NCI-H1930 (cell line): ENCODE data around the gene DOCK10.

Experiments
- DNase-seq, 2 experiments: peaks; one replicate each; lab custom pipeline; 2025; lab: John Stamatoyannopoulos, UW

The DOCK10 gene

GRCh38 chr2:225011585-225011984 lies 30.7 kb downstream of the DOCK10 start:
- no peak for DNase-seq

GRCh38 chr2:225010804-225011203 lies 31.5 kb downstream of the DOCK10 start:
- no peak for DNase-seq

- no peak for DNase-seq
Observed at GRCh38 chr2:225009768-225010167, 32.5 kb downstream of the DOCK10 start.

- DNase-seq = peak in 1 of 2 experiments; percentile 16
Observed at GRCh38 chr2:225008935-225009334, 33.3 kb downstream of the DOCK10 start.

- no peak for DNase-seq
Observed at GRCh38 chr2:225008179-225008856, 34.0 kb downstream of the DOCK10 start.

GRCh38 chr2:225006730-225007129 lies 35.5 kb downstream of the DOCK10 start:
- DNase-seq = no peak

- DNase-seq = no peak
Observed at GRCh38 chr2:225004597-225004996, 37.7 kb downstream of the DOCK10 start.

GRCh38 chr2:225002656-225003045 lies 39.6 kb downstream of the DOCK10 start:
- no peak for DNase-seq

GRCh38 chr2:225002039-225002655 lies 40.1 kb downstream of the DOCK10 start:
- peak in 1 of 2 experiments; percentile 24 for DNase-seq

GRCh38 chr2:224999754-225000153 lies 42.5 kb downstream of the DOCK10 start:
- no peak for DNase-seq

- no peak for DNase-seq
Observed at GRCh38 chr2:224999321-224999720, 42.9 kb downstream of the DOCK10 start.

- DNase-seq = no peak
Observed at GRCh38 chr2:224997802-224998201, 44.5 kb downstream of the DOCK10 start.

- no peak for DNase-seq
Observed at GRCh38 chr2:224995419-224995818, 46.8 kb downstream of the DOCK10 start.

GRCh38 chr2:224994242-224994823 lies 47.9 kb downstream of the DOCK10 start:
- DNase-seq = no peak

GRCh38 chr2:224990710-224991109 lies 51.6 kb downstream of the DOCK10 start:
- no peak for DNase-seq

GRCh38 chr2:224987733-224988132 lies 54.5 kb downstream of the DOCK10 start:
- DNase-seq = no peak

GRCh38 chr2:224986477-224986876 lies 55.8 kb downstream of the DOCK10 start:
- no peak for DNase-seq

GRCh38 chr2:224984637-224985036 lies 57.6 kb downstream of the DOCK10 start:
- DNase-seq = no peak

GRCh38 chr2:224983712-224984554 lies 58.3 kb downstream of the DOCK10 start:
- no peak for DNase-seq

- no peak for DNase-seq
Observed at GRCh38 chr2:224982910-224983711, 59.2 kb downstream of the DOCK10 start.

GRCh38 chr2:224982226-224982625 lies 60.0 kb downstream of the DOCK10 start:
- DNase-seq = no peak
